Common myeloid progenitor, CD34-positive (primary cell): Measurements from ENCODE around the gene ATN1.
A peak's percentile ranks its signal among the peaks of the same experiment; 100 is the strongest.

Source experiments
- CTCF ChIA-PET: fragments of 350-600 bp; sonication (Branson Sonifier 250); formaldehyde crosslinking; loops from one replicate; lab custom pipeline; 2021; ENCODE audit warnings: antibody characterized with exemption; lab: Charles Lee
- POLR2A ChIA-PET: fragments of 350-600 bp; sonication (Branson Sonifier 250); formaldehyde crosslinking; loops from one replicate; lab custom pipeline; 2021; ENCODE audit warnings: antibody characterized with exemption; lab: Charles Lee
- DNase-seq, 3 donors: peaks; one replicate each; pipeline versions ENCODE4 v3.0.0 to v3.0.0-alpha.2; 2013
- H3K27ac ChIP-seq, 2 experiments: 1 replicate in 1 of 2; 2 replicates in 1 of 2; pipeline ENCODE4 v1.7.0; 2013; ENCODE audit warnings: inconsistent platforms in 2 of 2, low read length in 2 of 2, mild to moderate bottlenecking in 2 of 2, low read depth in 1 of 2, moderate library complexity in 1 of 2; ENCODE audit not compliant: severe bottlenecking in 2 of 2, insufficient read depth in 1 of 2, poor library complexity in 1 of 2
- H3K27me3 ChIP-seq, 5 experiments: replicated peaks in 2 of 5; 1 replicate in 3 of 5; 2 replicates in 2 of 5; pipeline versions ENCODE4 v1.6.1 to v1.7.0; 2013; ENCODE audit warnings: low read length in 4 of 5, mild to moderate bottlenecking in 2 of 5, moderate library complexity in 2 of 5, inconsistent platforms in 1 of 5; ENCODE audit not compliant: insufficient read depth in 5 of 5, control insufficient read depth in 4 of 5
- H3K36me3 ChIP-seq, 4 experiments: 1 replicate in 2 of 4; 2 replicates in 2 of 4; pipeline versions ENCODE4 v1.6.1 to v1.7.0; 2013; ENCODE audit warnings: low read length in 3 of 4, control low read depth in 1 of 4, mild to moderate bottlenecking in 1 of 4; ENCODE audit not compliant: control insufficient read depth in 4 of 4, insufficient read depth in 4 of 4
- H3K4me1 ChIP-seq, 4 experiments: 1 replicate in 3 of 4; 2 replicates in 1 of 4; pipeline versions ENCODE4 v1.6.1 to v1.7.1; 2013; ENCODE audit warnings: low read length in 3 of 4, mild to moderate bottlenecking in 3 of 4, control low read depth in 1 of 4, inconsistent platforms in 1 of 4, moderate library complexity in 1 of 4; ENCODE audit not compliant: control insufficient read depth in 4 of 4, insufficient read depth in 4 of 4; ENCODE audit errors: control extremely low read depth in 1 of 4
- H3K4me3 ChIP-seq, 7 experiments: 1 replicate in 4 of 7; 2 replicates in 3 of 7; pipeline versions ENCODE4 v1.5.1 to v1.7.0; 2013; ENCODE audit warnings: mild to moderate bottlenecking in 7 of 7, low read length in 6 of 7, moderate library complexity in 6 of 7, inconsistent platforms in 2 of 7, low read depth in 2 of 7, control low read depth in 1 of 7; ENCODE audit not compliant: insufficient read depth in 4 of 7, control insufficient read depth in 1 of 7; ENCODE audit errors: extremely low read depth in 1 of 7
- H3K9me3 ChIP-seq, 5 experiments: 1 replicate in 4 of 5; 2 replicates in 1 of 5; pipeline versions ENCODE4 v1.6.1 to v1.7.1; 2013; ENCODE audit warnings: low read length in 4 of 5, mild to moderate bottlenecking in 2 of 5, inconsistent platforms in 1 of 5, low read depth in 1 of 5, moderate library complexity in 1 of 5; ENCODE audit not compliant: control insufficient read depth in 4 of 5, insufficient read depth in 2 of 5; ENCODE audit errors: control extremely low read depth in 1 of 5
- WGBS: methylation state at CpG from one replicate; pipeline ENCODE4 v1.1.5; 2013; ENCODE audit not compliant: insufficient coverage; 5-methylcytosine and 5-hydroxymethylcytosine counted together

Gene ATN1

DNA sequence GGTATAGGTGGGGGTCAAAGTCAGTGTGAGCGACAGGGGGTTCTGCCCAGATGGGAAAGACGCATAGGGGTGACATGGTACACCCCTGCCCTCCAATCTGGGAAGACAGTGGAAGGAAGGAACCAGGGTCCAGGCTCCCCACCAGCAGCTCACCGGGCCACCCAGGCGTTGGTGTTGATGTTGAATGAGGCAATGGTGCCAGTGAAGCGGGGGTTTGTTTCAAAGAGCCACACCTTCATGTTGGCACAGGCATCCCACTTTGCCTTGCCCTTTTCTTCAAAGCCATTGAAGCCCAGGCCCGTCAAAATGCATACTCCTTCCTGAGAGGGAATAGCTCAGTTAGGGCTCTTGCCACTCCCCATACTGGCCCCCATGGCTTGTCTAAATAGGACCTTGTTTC lies 50.4 kb downstream of the ATN1 start:
- no peak overlapping the region for H3K4me3 ChIP-seq
- WGBS: 100% methylated on average over 4 of the region's 6 CpGs
- peaks cover 25 to 92% (median 85%) of the 10 kb centered on the region in 4 experiments for H3K36me3 ChIP-seq
- no peak for DNase-seq
- no peaks in the 10 kb centered on the region for H3K27me3 ChIP-seq
- POLR2A ChIA-PET: interaction anchor here (0.7 kb wide), 1 partner anchor 90 kb away, joined by 3 read pairs; no protein-coding TSS in a partner anchor
- no peaks in the 10 kb centered on the region for H3K9me3 ChIP-seq
- peaks cover 0 to 3% (median 0%) of the 10 kb centered on the region in 4 experiments for H3K4me1 ChIP-seq
- H3K27ac ChIP-seq: no peak overlapping the region
- CTCF ChIA-PET: interaction anchor here (1.4 to 2.3 kb wide), 3 partner anchors 13 to 33 kb away, joined by 3 to 10 read pairs (median 4); no protein-coding TSS in a partner anchor

DNA sequence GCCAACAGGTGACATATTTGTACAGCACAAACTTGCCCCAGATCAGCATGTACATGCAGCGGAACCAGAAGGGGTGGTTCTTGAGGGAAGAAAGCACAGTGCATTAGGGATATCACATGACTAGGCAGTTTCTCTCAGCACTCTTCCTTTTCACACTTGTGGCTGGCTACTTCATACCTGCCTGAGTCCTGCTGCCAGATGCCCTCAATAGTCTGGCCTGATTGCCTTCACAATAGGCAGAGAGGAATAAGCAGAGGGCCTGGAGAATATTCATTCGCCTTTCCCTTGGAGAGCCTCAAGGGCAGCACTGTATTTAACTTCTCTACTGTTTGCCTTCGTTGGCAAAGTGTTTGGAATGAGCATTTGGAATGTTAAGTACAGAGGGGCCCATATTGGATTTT lies 50.9 kb downstream of the ATN1 start:
- POLR2A ChIA-PET: interaction anchor here (0.7 kb wide), 1 partner anchor 90 kb away, joined by 3 read pairs; no protein-coding TSS in a partner anchor
- WGBS: 100% methylated on average over 1 of the region's 3 CpGs
- H3K27me3 ChIP-seq: no peaks in the 10 kb centered on the region
- H3K36me3 ChIP-seq: peaks cover 27 to 96% (median 86%) of the 10 kb centered on the region in 4 experiments
- DNase-seq: peak in 1 of 3 donors; percentile 18
- CTCF ChIA-PET: interaction anchor here (2.0 to 2.3 kb wide), 2 partner anchors 14 to 21 kb away, joined by 4 to 10 read pairs; no protein-coding TSS in a partner anchor
- H3K4me3 ChIP-seq: no peak overlapping the region
- peak overlapping the region in 1 of 2 experiments; percentile 37 for H3K27ac ChIP-seq
- no peaks in the 10 kb centered on the region for H3K9me3 ChIP-seq
- peaks cover 0 to 3% (median 0%) of the 10 kb centered on the region in 4 experiments for H3K4me1 ChIP-seq

DNA sequence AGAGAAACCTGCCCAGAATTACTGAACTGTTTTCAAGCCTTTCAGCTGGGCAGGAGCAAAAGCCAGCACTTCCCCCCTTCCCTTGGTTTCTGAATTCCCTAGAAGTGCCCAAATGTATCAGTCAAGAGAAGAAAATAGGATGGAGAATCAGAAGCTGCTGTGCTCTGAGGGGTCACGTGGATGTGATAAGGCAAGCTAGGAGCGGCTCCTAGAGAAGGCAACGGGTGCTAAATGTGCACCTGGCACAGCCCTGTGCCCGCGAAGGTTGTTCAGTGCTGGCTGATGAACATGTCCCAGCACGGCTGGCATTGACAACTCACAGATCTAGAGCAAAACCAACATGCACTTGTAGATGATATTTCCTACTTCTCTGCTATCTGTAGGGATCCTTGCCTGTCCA lies 51.3 kb downstream of the ATN1 start:
- Histone ChIP-seq H3K27ac (peak overlapping the region in 1 of 2 experiments; percentile 37), H3K27me3 (no peaks in the 10 kb centered on the region), H3K4me1 (peaks cover 0 to 3% (median 0%) of the 10 kb centered on the region in 4 experiments), H3K4me3 (no peak overlapping the region), H3K36me3 (peaks cover 27 to 96% (median 85%) of the 10 kb centered on the region in 4 experiments), H3K9me3 (no peaks in the 10 kb centered on the region)
- ChIA-PET POLR2A (interaction anchor here (0.7 kb wide), 1 partner anchor 89 kb away, joined by 3 read pairs; no protein-coding TSS in a partner anchor), CTCF (interaction anchor here (1.1 to 2.3 kb wide), 3 partner anchors 14 to 39 kb away, joined by 3 to 10 read pairs (median 4); no protein-coding TSS in a partner anchor)
- no peak for DNase-seq
- 97% methylated on average over 3 of the region's 6 CpGs for WGBS

DNA sequence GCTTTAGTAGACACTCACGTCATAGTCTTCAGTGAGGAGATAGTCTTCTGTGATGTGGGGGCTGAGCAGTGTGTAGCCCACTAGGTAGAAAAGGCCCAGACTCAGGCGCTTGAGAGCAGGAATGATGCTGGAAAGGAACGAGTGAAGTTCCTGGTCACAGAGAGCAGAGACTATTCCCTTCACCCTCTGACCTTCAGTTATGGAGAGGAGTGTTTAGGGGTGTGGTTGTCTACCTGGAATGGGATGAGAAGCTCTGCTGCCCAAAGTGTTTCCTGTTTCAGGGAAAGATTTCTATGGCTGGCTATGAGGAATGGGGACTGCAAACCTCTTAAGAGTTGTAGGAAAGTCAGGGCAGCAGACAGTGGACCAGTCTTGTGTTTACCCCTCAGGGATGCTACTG lies 51.7 kb downstream of the ATN1 start:
- CTCF ChIA-PET: interaction anchor here (1.1 to 2.3 kb wide), 2 partner anchors 20 to 40 kb away, joined by 3 to 10 read pairs; no protein-coding TSS in a partner anchor
- no peaks in the 10 kb centered on the region for H3K27me3 ChIP-seq
- 100% methylated on average over 3 of the region's 3 CpGs for WGBS
- DNase-seq: no peak
- no peak overlapping the region for H3K4me3 ChIP-seq
- POLR2A ChIA-PET: no interaction called here
- H3K27ac ChIP-seq: no peak overlapping the region
- peaks cover 27 to 96% (median 84%) of the 10 kb centered on the region in 4 experiments for H3K36me3 ChIP-seq
- peaks cover 0 to 3% (median 0%) of the 10 kb centered on the region in 4 experiments for H3K4me1 ChIP-seq
- no peaks in the 10 kb centered on the region for H3K9me3 ChIP-seq

DNA sequence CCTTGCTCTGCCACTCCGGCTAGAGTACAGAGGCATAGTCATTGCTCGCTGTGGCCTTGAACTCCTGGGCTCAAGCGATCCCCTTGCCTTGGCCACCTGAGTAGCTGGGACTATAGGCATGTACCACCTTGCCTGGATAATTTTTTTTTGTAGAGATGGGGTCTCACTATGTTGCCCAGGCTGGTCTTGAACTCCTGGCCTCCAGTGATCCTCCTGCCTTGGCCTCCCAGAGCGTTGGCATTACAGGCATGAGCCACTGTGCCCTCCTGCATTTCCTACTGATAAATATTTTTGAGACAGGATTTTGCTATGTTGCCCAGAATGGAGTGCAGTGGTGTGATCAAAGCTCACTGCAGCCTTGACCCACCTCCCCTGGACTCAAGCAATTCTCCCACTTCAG lies 52.3 kb downstream of the ATN1 start:
- no peak for DNase-seq
- Histone ChIP-seq H3K4me1 (peaks cover 0 to 3% (median 0%) of the 10 kb centered on the region in 4 experiments), H3K27ac (peak overlapping the region in 1 of 2 experiments; percentile 3), H3K9me3 (no peaks in the 10 kb centered on the region), H3K27me3 (no peaks in the 10 kb centered on the region), H3K4me3 (no peak overlapping the region), H3K36me3 (peaks cover 24 to 94% (median 81%) of the 10 kb centered on the region in 4 experiments)
- ChIA-PET CTCF (interaction anchor here (1.1 kb wide), 1 partner anchor 40 kb away, joined by 3 read pairs; no protein-coding TSS in a partner anchor), POLR2A (no interaction called here)
- WGBS: 100% methylated on average over 3 of the region's 4 CpGs

DNA sequence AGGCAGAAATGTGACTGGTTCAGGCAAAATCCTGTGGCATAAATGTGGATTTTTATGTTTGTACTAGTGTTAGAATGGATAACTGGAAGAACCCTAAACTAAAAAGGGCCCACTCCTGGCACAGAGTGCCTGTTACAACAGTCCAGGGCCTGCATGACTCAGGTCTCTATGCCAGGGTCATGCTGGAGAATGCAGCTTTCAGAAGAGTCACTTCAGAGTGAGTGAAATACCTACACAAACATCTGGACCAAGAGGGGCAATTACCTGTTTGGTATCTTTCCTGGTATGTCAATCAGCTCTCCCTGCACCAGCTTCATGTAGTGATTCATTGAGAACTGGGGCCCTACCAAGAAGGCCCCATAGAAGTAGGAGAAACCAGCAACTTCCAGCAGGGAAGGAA lies 53.0 kb downstream of the ATN1 start:
- CTCF ChIA-PET: no interaction called here
- Histone ChIP-seq H3K4me3 (no peak overlapping the region), H3K4me1 (peaks cover 0 to 3% (median 0%) of the 10 kb centered on the region in 4 experiments), H3K36me3 (peaks cover 24 to 87% (median 74%) of the 10 kb centered on the region in 4 experiments), H3K27me3 (no peaks in the 10 kb centered on the region), H3K27ac (peak overlapping the region in 1 of 2 experiments; percentile 3), H3K9me3 (no peaks in the 10 kb centered on the region)
- no peak for DNase-seq
- POLR2A ChIA-PET: no interaction called here
